ENCODE data around the gene TRIM72.
A peak's percentile ranks its signal among the peaks of the same experiment; 100 is the strongest.

DNA sequence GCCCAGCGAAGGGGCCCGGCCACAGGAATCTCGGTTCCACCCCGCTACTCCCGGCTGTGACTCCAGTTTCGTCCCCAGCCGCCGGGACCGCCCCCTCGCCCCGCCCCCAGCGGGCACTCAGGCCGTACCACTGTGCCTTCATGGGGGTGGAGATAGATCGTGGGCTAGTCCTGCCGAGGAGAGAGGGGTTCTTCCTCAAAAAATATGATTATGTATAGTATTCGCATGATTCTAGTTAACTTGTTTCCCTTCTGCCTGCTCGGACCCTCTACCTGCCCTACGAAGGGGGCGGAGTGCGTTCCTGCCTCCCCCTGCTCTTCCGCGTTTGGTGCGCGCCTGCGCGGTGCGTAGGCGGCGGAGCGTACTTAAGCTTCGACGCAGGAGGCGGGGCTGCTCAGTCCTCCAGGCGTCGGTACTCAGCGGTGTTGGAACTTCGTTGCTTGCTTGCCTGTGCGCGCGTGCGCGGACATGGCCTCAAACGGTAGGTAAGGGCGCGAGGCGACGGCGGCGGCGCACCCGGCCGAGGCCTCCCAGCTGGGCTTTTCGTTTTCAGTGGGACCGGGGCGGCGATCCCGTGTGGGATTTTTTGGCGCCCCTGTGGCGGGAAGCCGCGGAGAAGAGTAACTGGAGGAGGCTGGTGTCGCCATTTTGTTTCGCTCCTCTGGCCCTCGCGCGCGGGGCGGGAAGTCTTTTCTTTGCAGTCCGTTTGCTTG, 34.0 kb upstream of the TRIM72 start, which contains the start of gene FUS:
- TF ChIP-seq, protein P1, sequence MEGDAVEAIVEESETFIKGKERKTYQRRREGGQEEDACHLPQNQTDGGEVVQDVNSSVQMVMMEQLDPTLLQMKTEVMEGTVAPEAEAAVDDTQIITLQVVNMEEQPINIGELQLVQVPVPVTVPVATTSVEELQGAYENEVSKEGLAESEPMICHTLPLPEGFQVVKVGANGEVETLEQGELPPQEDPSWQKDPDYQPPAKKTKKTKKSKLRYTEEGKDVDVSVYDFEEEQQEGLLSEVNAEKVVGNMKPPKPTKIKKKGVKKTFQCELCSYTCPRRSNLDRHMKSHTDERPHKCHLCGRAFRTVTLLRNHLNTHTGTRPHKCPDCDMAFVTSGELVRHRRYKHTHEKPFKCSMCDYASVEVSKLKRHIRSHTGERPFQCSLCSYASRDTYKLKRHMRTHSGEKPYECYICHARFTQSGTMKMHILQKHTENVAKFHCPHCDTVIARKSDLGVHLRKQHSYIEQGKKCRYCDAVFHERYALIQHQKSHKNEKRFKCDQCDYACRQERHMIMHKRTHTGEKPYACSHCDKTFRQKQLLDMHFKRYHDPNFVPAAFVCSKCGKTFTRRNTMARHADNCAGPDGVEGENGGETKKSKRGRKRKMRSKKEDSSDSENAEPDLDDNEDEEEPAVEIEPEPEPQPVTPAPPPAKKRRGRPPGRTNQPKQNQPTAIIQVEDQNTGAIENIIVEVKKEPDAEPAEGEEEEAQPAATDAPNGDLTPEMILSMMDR (IDR thresholded peaks at IDR 0.05): no peak
- peak in 1 of 2 donors; percentile 100 for TF ChIP-seq POLR2A (IDR thresholded peaks at IDR 0.05)

All from lower leg skin (tissue), 3 donors.